ENCODE data around the gene SLC22A2. TPM values are rescaled to one million over a fixed set of nuclear protein-coding genes. Genes with fewer than 3 reads are reported as not detected.

The SLC22A2 gene
- total RNA-seq, 3 donors from 2014 or later (not counting 1 experiment from before 2014, with no cell fraction given): not detected

GRCh38 chr6:160259598-160259997 is 977 bp upstream of the SLC22A2 start:
- TF ChIP-seq CTCF (IDR thresholded peaks at IDR 0.05): no peak
- Mint-ChIP-seq H3K9me3 (no peaks in the 10 kb centered on the region), H3K4me1 (peaks cover 0 to 6% of the 10 kb centered on the region in 2 donors), H3K27me3 (ENCODE audit: low read depth in 2 of 2) (peaks cover 11 to 37% of the 10 kb centered on the region in 2 donors), H3K4me3 (no peak overlapping the region), H3K36me3 (no peaks in the 10 kb centered on the region), H3K27ac (no peak overlapping the region)
- no peaks in the 10 kb centered on the region for H3K36me3 ChIP-seq (ENCODE audit: control insufficient read depth, insufficient read depth, low read length)
- H3K9me3 ChIP-seq (ENCODE audit: control insufficient read depth, insufficient read depth, low read length): no peaks in the 10 kb centered on the region
- H3K4me1 ChIP-seq (ENCODE audit: control insufficient read depth, insufficient read depth, low read length): no peaks in the 10 kb centered on the region
- no peak overlapping the region for H3K27ac ChIP-seq (ENCODE audit: low read length)
- no peak overlapping the region for H3K4me3 ChIP-seq (ENCODE audit: low read length)
- H3K27me3 ChIP-seq (ENCODE audit: control insufficient read depth, insufficient read depth, low read length): no peaks in the 10 kb centered on the region
- WGBS (ENCODE audit: insufficient coverage): 53% methylated on average over 8 of the region's 8 CpGs
- ATAC-seq (no peak), DNase-seq (no peak)
- intact Hi-C loops (cut with micrococcal nuclease): no loop called here

- WGBS (ENCODE audit: insufficient coverage): 76% methylated on average over 8 of the region's 8 CpGs
- no peaks in the 10 kb centered on the region for H3K36me3 ChIP-seq (ENCODE audit: control insufficient read depth, insufficient read depth, low read length)
- Mint-ChIP-seq H3K4me1 (peaks cover 0 to 6% of the 10 kb centered on the region in 2 donors), H3K27me3 (ENCODE audit: low read depth in 2 of 2) (peaks cover 17 to 43% of the 10 kb centered on the region in 2 donors), H3K27ac (no peak overlapping the region), H3K9me3 (no peaks in the 10 kb centered on the region), H3K4me3 (no peak overlapping the region), H3K36me3 (no peaks in the 10 kb centered on the region)
- H3K9me3 ChIP-seq (ENCODE audit: control insufficient read depth, insufficient read depth, low read length): no peaks in the 10 kb centered on the region
- H3K27ac ChIP-seq (ENCODE audit: low read length): no peak overlapping the region
- no peak for TF ChIP-seq CTCF (IDR thresholded peaks at IDR 0.05)
- DNase-seq (no peak), ATAC-seq (no peak)
- H3K4me3 ChIP-seq (ENCODE audit: low read length): no peak overlapping the region
- H3K27me3 ChIP-seq (ENCODE audit: control insufficient read depth, insufficient read depth, low read length): no peaks in the 10 kb centered on the region
- H3K4me1 ChIP-seq (ENCODE audit: control insufficient read depth, insufficient read depth, low read length): no peaks in the 10 kb centered on the region
- intact Hi-C loops (cut with micrococcal nuclease): no loop called here
These were observed 463 bp upstream of the SLC22A2 start for GRCh38 chr6:160259143-160259425.

GRCh38 chr6:160256445-160256844 is 2.2 kb downstream of the SLC22A2 start:
- WGBS (ENCODE audit: insufficient coverage): 100% methylated on average over 1 of the region's 1 CpG
- H3K27me3 ChIP-seq (ENCODE audit: control insufficient read depth, insufficient read depth, low read length): no peaks in the 10 kb centered on the region
- no peaks in the 10 kb centered on the region for H3K9me3 Mint-ChIP-seq
- DNase-seq: no peak
- no peak for TF ChIP-seq CTCF (IDR thresholded peaks at IDR 0.05)
- no peak overlapping the region for H3K4me3 ChIP-seq (ENCODE audit: low read length)
- no peak overlapping the region for H3K27ac ChIP-seq (ENCODE audit: low read length)
- H3K36me3 ChIP-seq (ENCODE audit: control insufficient read depth, insufficient read depth, low read length): no peaks in the 10 kb centered on the region
- peaks cover 0 to 6% of the 10 kb centered on the region in 2 donors for H3K4me1 Mint-ChIP-seq
- ATAC-seq: no peak
- no peaks in the 10 kb centered on the region for H3K4me1 ChIP-seq (ENCODE audit: control insufficient read depth, insufficient read depth, low read length)
- H3K9me3 ChIP-seq (ENCODE audit: control insufficient read depth, insufficient read depth, low read length): no peaks in the 10 kb centered on the region
- H3K4me3 Mint-ChIP-seq: no peak overlapping the region
- H3K27me3 Mint-ChIP-seq (ENCODE audit: low read depth in 2 of 2): peaks cover 18 to 40% of the 10 kb centered on the region in 2 donors
- intact Hi-C loops (cut with micrococcal nuclease): no loop called here
- H3K36me3 Mint-ChIP-seq: no peaks in the 10 kb centered on the region
- H3K27ac Mint-ChIP-seq: no peak overlapping the region

- H3K27ac Mint-ChIP-seq: no peak overlapping the region
- ATAC-seq (no peak), DNase-seq (no peak)
- no peaks in the 10 kb centered on the region for H3K36me3 ChIP-seq (ENCODE audit: control insufficient read depth, insufficient read depth, low read length)
- H3K27me3 Mint-ChIP-seq (ENCODE audit: low read depth in 2 of 2): peaks cover 23 to 28% of the 10 kb centered on the region in 2 donors
- TF ChIP-seq CTCF (IDR thresholded peaks at IDR 0.05): no peak
- no peak overlapping the region for H3K27ac ChIP-seq (ENCODE audit: low read length)
- no peaks in the 10 kb centered on the region for H3K4me1 ChIP-seq (ENCODE audit: control insufficient read depth, insufficient read depth, low read length)
- H3K9me3 ChIP-seq (ENCODE audit: control insufficient read depth, insufficient read depth, low read length): no peaks in the 10 kb centered on the region
- 76% methylated on average over 6 of the region's 7 CpGs for WGBS (ENCODE audit: insufficient coverage)
- H3K36me3 Mint-ChIP-seq: no peaks in the 10 kb centered on the region
- H3K4me3 ChIP-seq (ENCODE audit: low read length): no peak overlapping the region
- no peaks in the 10 kb centered on the region for H3K9me3 Mint-ChIP-seq
- intact Hi-C loops (cut with micrococcal nuclease): no loop called here
- H3K4me1 Mint-ChIP-seq: peaks cover 0 to 6% of the 10 kb centered on the region in 2 donors
- no peak overlapping the region for H3K4me3 Mint-ChIP-seq
- no peaks in the 10 kb centered on the region for H3K27me3 ChIP-seq (ENCODE audit: control insufficient read depth, insufficient read depth, low read length)
These were observed 3.9 kb downstream of the SLC22A2 start for GRCh38 chr6:160254467-160255312.
